ENCODE results near the gene LCE1A.

The LCE1A gene

DNA sequence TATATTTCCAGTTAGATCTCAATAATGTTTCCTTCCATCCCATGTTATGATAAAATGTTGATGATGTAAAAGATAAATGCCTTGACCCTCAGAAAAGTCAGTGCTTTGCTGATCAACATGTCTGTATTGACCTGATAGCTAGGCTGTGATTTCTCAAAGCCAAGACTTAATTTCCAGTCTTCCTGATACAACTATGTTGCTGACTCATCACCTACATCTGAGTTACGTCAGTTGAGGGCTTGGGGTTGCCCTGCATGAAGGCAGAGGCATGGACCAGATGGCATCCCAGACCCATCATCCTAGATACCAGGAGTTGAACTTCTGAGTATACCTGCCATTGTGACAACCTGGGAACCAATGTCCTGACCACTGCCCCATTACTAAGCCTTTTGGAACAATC lies 25.9 kb upstream of the LCE1A start:
- DNase-seq (ENCODE audit: low read depth, low spot score), result no peak
- TF ChIP-seq, protein P1, sequence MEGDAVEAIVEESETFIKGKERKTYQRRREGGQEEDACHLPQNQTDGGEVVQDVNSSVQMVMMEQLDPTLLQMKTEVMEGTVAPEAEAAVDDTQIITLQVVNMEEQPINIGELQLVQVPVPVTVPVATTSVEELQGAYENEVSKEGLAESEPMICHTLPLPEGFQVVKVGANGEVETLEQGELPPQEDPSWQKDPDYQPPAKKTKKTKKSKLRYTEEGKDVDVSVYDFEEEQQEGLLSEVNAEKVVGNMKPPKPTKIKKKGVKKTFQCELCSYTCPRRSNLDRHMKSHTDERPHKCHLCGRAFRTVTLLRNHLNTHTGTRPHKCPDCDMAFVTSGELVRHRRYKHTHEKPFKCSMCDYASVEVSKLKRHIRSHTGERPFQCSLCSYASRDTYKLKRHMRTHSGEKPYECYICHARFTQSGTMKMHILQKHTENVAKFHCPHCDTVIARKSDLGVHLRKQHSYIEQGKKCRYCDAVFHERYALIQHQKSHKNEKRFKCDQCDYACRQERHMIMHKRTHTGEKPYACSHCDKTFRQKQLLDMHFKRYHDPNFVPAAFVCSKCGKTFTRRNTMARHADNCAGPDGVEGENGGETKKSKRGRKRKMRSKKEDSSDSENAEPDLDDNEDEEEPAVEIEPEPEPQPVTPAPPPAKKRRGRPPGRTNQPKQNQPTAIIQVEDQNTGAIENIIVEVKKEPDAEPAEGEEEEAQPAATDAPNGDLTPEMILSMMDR (IDR thresholded peaks at IDR 0.05; ENCODE audit: low read depth, low read length), result no peak
- no peak overlapping the region for H3K4me3 ChIP-seq (ENCODE audit: low read depth, low read length)
- in situ Hi-C loops (cut with HindIII; ENCODE audit: low sequenced_read_pairs), result no loop called here

DNA sequence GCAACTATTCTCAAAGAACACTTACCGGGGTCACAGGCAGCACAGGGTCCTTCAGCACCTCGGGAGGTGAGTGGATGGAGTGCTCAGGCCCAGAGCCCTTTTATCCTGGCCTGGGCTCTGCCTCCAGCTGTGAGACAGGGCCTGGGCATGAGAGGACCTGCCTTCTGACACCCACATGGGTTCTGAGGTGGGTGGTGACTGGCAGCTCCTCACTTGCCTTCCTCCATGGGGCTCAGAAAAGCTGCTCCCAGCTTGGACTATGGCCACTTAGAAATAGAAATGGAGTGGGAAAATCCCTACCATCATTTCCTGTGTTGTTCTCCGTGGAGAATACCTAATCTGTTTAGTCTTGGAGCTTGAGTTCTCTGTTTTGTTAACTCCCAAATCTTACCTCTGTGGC lies 20.7 kb upstream of the LCE1A start, which contains the start of gene LCE1C:
Gene LCE1C (minus strand): TSS at position 76 of the 400 bp plus-strand sequence. CDS start 1,173 bp downstream, outside the sequence.
- H3K4me3 ChIP-seq (ENCODE audit: low read depth, low read length), result no peak within 1 kb of the TSS
- TF ChIP-seq, protein P1 (IDR thresholded peaks at IDR 0.05; ENCODE audit: low read depth, low read length), result no peak
- no peak for DNase-seq (ENCODE audit: low read depth, low spot score)
- in situ Hi-C loops (cut with HindIII; ENCODE audit: low sequenced_read_pairs), result no loop called here

DNA sequence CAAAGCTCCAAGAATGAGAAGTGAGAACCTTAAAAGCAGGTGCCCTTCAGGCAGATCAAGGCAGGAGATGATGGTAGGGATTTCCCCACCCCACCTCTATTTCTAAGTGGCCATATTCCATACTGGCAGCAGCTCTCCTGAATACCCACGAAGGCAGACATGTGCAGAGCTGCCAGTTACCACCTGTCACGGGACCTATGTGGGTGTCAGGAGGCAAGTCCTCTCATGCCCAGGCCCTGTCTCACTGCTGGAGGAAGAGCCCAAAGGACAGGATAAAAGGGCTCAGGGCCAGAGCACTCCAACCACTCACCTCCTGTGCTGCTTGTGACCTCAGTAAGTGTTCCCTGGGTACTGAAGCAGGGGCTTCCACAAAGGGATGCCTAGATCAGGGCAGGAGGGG lies 16.2 kb upstream of the LCE1A start:
- in situ Hi-C loops (cut with HindIII; ENCODE audit: low sequenced_read_pairs), result no loop called here
- no peak for DNase-seq (ENCODE audit: low read depth, low spot score)
- no peak overlapping the region for H3K4me3 ChIP-seq (ENCODE audit: low read depth, low read length)
- TF ChIP-seq, protein P1 (IDR thresholded peaks at IDR 0.05; ENCODE audit: low read depth, low read length), result no peak

DNA sequence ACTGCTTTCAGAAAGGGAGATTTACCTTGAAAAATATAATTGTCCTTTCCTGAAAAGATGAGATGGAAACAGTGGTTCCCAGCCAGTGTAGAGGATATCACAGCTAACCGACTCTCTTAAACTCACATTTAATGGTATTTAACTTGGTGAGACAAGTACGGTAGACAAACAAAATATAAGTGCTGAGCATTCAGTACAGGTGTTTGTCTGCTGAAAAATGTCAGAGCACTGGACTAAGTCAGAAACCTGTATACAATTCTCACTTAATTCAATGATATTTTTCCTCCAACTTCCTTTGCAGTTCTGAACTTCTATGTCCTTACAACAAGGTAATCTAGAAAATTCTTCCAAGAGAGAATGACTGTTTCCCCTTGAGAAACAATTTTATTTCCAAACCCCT lies 15.6 kb upstream of the LCE1A start, which contains the start of gene LCE1B:
Gene LCE1B (plus strand): TSS at position 301 of the 400 bp plus-strand sequence. CDS start 476 bp downstream, outside the sequence.
- H3K4me3 ChIP-seq (ENCODE audit: low read depth, low read length), result no peak within 1 kb of the TSS
- no peak for DNase-seq (ENCODE audit: low read depth, low spot score)
- TF ChIP-seq, protein P1 (IDR thresholded peaks at IDR 0.05; ENCODE audit: low read depth, low read length), result no peak
- in situ Hi-C loops (cut with HindIII; ENCODE audit: low sequenced_read_pairs), result no loop called here

DNA sequence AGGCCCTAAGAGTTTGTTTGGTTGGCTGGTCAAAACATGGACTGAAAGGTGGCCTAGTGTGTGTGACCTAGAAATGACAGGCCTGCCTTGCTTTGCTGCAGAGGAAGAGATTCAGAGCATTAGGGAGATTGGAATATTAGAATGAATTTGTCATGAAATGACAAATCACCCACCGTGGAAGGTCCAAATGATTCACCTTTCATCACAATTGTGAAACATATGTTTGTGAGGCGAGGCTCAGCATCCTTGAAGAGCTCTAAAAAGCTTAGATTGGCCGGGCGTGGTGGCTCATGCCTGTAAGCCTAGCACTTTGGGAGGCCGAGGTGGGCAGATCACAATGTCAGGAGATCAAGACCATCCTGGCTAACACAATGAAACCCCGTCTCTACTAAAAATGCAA lies 10.0 kb upstream of the LCE1A start:
- no peak overlapping the region for H3K4me3 ChIP-seq (ENCODE audit: low read depth, low read length)
- in situ Hi-C loops (cut with HindIII; ENCODE audit: low sequenced_read_pairs), result no loop called here
- DNase-seq (ENCODE audit: low read depth, low spot score), result no peak
- TF ChIP-seq, protein P1 (IDR thresholded peaks at IDR 0.05; ENCODE audit: low read depth, low read length), result no peak

DNA sequence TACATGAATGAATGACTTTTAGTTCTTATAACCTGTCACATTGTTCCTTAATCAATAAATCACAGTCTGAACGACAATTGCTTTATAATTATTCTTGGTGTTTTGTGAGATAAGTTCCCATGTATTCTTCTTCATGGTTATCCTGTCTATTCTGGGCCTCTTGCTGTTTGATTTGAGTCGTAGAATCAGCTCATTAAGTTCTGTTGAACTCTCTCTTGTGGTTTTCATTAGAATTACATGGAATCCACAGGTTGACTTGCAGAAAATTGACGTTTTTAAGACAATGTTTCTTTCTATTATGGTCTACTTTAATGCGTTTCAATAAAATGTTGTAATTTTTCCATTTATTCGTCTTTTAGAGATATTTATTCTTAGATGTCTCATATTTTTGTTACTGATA lies 4.0 kb upstream of the LCE1A start:
- in situ Hi-C loops (cut with HindIII; ENCODE audit: low sequenced_read_pairs), result no loop called here
- no peak overlapping the region for H3K4me3 ChIP-seq (ENCODE audit: low read depth, low read length)
- DNase-seq (ENCODE audit: low read depth, low spot score), result no peak
- TF ChIP-seq, protein P1 (IDR thresholded peaks at IDR 0.05; ENCODE audit: low read depth, low read length), result no peak

DNA sequence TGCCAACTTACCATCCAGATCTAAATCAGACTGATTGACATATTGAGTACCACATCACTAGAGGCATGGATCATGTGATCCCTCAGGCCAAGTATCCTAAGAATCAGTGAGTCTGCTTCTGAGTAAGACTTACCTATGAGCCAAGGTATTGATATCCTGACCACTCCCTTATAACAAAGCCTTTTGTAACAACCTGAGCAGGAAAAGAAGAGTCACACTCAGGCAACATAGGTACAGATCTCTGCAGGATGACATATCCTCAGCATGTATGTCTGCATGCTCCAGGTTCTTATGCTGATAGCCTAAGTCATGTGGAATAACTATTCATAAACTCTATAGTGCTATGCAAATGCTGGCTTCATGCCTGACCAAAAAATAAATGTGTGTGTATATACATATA lies 2.3 kb upstream of the LCE1A start:
- TF ChIP-seq, protein P1 (IDR thresholded peaks at IDR 0.05; ENCODE audit: low read depth, low read length), result no peak
- H3K4me3 ChIP-seq (ENCODE audit: low read depth, low read length), result no peak overlapping the region
- in situ Hi-C loops (cut with HindIII; ENCODE audit: low sequenced_read_pairs), result no loop called here
- DNase-seq (ENCODE audit: low read depth, low spot score), result no peak
